SW480 (cell line): ENCODE data around the gene GPR156.
"Not testable (repeated sequence)": the region's sequence is repeated elsewhere in the genome, so short reads cannot be mapped to it uniquely, and the experiment has no call there.

Source experiments
- DNase-seq: peaks from one replicate; pipeline ENCODE4 v3.0.0-alpha.2; 2016; ENCODE audit warnings: low spot score

The GPR156 gene

GRCh38 chr3:120284747-120285507 lies at the start of gene GPR156:
GPR156 (minus strand) TSS chr3:120285222; CDS start chr3:120244098, 41,124 bp downstream.
- no peak for DNase-seq

GRCh38 chr3:120332646-120333045 lies 47.6 kb upstream of the GPR156 start:
- DNase-seq, result no peak

- DNase-seq, result no peak
Measured at GRCh38 chr3:120331076-120331475, 46.1 kb upstream of the GPR156 start.

GRCh38 chr3:120326784-120327183 lies 41.8 kb upstream of the GPR156 start:
- no peak for DNase-seq

GRCh38 chr3:120324190-120324589 lies 39.2 kb upstream of the GPR156 start:
- DNase-seq, result no peak

- DNase-seq, result not testable (repeated sequence)
Measured at GRCh38 chr3:120323761-120324160, 38.7 kb upstream of the GPR156 start.

GRCh38 chr3:120311863-120312794 lies 27.1 kb upstream of the GPR156 start:
- DNase-seq, result no peak

GRCh38 chr3:120306519-120307455 lies 21.8 kb upstream of the GPR156 start:
- no peak for DNase-seq

- DNase-seq, result no peak
Measured at GRCh38 chr3:120304616-120305015, 19.6 kb upstream of the GPR156 start.

- no peak for DNase-seq
Measured at GRCh38 chr3:120302361-120302760, 17.3 kb upstream of the GPR156 start.

GRCh38 chr3:120300971-120301370 lies 15.9 kb upstream of the GPR156 start:
- no peak for DNase-seq

GRCh38 chr3:120299403-120299802 lies 14.4 kb upstream of the GPR156 start:
- DNase-seq, result no peak

GRCh38 chr3:120298996-120299395 lies 14.0 kb upstream of the GPR156 start:
- no peak for DNase-seq

- DNase-seq, result not testable (repeated sequence)
Measured at GRCh38 chr3:120291552-120291951, 6.5 kb upstream of the GPR156 start.

- no peak for DNase-seq
Measured at GRCh38 chr3:120289636-120290035, 4.6 kb upstream of the GPR156 start.

GRCh38 chr3:120286465-120286864 lies 1.4 kb upstream of the GPR156 start:
- no peak for DNase-seq

GRCh38 chr3:120285508-120285841 lies 453 bp upstream of the GPR156 start:
- DNase-seq, result no peak

- no peak for DNase-seq
Measured at GRCh38 chr3:120281261-120281660, 3.8 kb downstream of the GPR156 start.

GRCh38 chr3:120280566-120280965 lies 4.5 kb downstream of the GPR156 start:
- no peak for DNase-seq

GRCh38 chr3:120280026-120280425 lies 5.0 kb downstream of the GPR156 start:
- no peak for DNase-seq

GRCh38 chr3:120276767-120277166 lies 8.3 kb downstream of the GPR156 start:
- DNase-seq, result no peak

GRCh38 chr3:120275618-120276017 lies 9.4 kb downstream of the GPR156 start:
- no peak for DNase-seq
